IMR-90 (cell line): ENCODE measurements around the gene KCNT1. TPM values are rescaled to one million over a fixed set of nuclear protein-coding genes. Genes with fewer than 3 reads are reported as not detected.

Experiments
- ATAC-seq: fragments of 200-7000 bp; cut with Tn5 transposase; 2 replicates; pipeline ENCODE4 v1.9.1; 2020; ENCODE audit warnings: low read depth, mild to moderate bottlenecking, moderate library complexity
- Bru-seq: library from RNA; stranded (reverse); fragments of 400-500 nt; gene quantifications from one replicate; lab custom pipeline; 2021; lab: Mats Ljungman, UMichigan
- BruChase-seq, 2 experiments: library from RNA; stranded (reverse); fragments of 400-500 nt; gene quantifications; one replicate each; lab custom pipeline; 2021; lab: Mats Ljungman, UMichigan
- BruUV-seq: library from RNA; stranded (reverse); fragments of 400-500 nt; replicated peaks from 2 replicates; lab custom pipeline; 2021; lab: Mats Ljungman, UMichigan
- CTCF ChIA-PET: fragments of 300-600 bp; formaldehyde crosslinking; extraction: SDS; loops from one replicate; lab custom pipeline; 2021; ENCODE audit warnings: antibody characterized with exemption; lab: Yijun Ruan, JAX
- POLR2A ChIA-PET: fragments of 300-600 bp; sonication (Branson Sonifier 250); formaldehyde crosslinking; loops from one replicate; lab custom pipeline; 2022; ENCODE audit warnings: antibody characterized with exemption; ENCODE audit not compliant: unreplicated experiment; lab: Charles Lee
- DNase-seq: peaks from one replicate; pipeline ENCODE4 v3.0.0; 2013
- H2AFZ ChIP-seq: replicated peaks from 2 replicates; pipeline ENCODE3; 2013; ENCODE audit warnings: low read length, mild to moderate bottlenecking; ENCODE audit not compliant: poor library complexity
- H2AK5ac ChIP-seq: 2 replicates; pipeline ENCODE4 v1.6.1; 2013; ENCODE audit warnings: low read depth, low read length, inconsistent platforms
- H2AK9ac ChIP-seq: replicated peaks from 2 replicates; pipeline ENCODE3; 2013; ENCODE audit warnings: mild to moderate bottlenecking, low read depth, low read length, moderate library complexity; ENCODE audit not compliant: poor library complexity
- H2BK120ac ChIP-seq: 2 replicates; pipeline ENCODE4 v1.6.1; 2013; ENCODE audit warnings: low read depth, low read length, inconsistent platforms
- H2BK15ac ChIP-seq: 3 replicates; pipeline ENCODE4 v1.6.1; 2013; ENCODE audit warnings: low read depth, low read length, inconsistent platforms
- H2BK20ac ChIP-seq: 2 replicates; pipeline ENCODE4 v1.6.1; 2013; ENCODE audit warnings: low read depth, mild to moderate bottlenecking, inconsistent platforms, low read length, moderate library complexity
- H2BK5ac ChIP-seq: 2 replicates; pipeline ENCODE4 v1.6.1; 2013; ENCODE audit warnings: mild to moderate bottlenecking, low read depth, low read length, inconsistent platforms; ENCODE audit not compliant: poor library complexity, severe bottlenecking
- H3K14ac ChIP-seq: replicated peaks from 2 replicates; pipeline ENCODE4 v1.6.1; 2013; ENCODE audit warnings: low read depth, low read length, inconsistent platforms
- H3K18ac ChIP-seq: 2 replicates; pipeline ENCODE4 v1.6.1; 2013; ENCODE audit warnings: low read depth, low read length, control low read depth
- H3K23ac ChIP-seq: 2 replicates; pipeline ENCODE4 v1.6.1; 2013; ENCODE audit warnings: low read depth, low read length, inconsistent platforms
- H3K27ac ChIP-seq: 2 replicates; pipeline ENCODE4 v1.5.1; 2013; ENCODE audit warnings: mild to moderate bottlenecking, control low read depth, low read length; ENCODE audit not compliant: insufficient read depth
- H3K27me3 ChIP-seq: 2 replicates; pipeline ENCODE4 v1.6.1; 2013; ENCODE audit warnings: low read length; ENCODE audit not compliant: control insufficient read depth, insufficient read depth
- H3K36me3 ChIP-seq: 2 replicates; pipeline ENCODE4 v1.6.1; 2013; ENCODE audit warnings: low read length, mixed read lengths; ENCODE audit not compliant: control insufficient read depth, insufficient read depth
- H3K4ac ChIP-seq: 2 replicates; pipeline ENCODE4 v1.6.1; 2013; ENCODE audit warnings: low read depth, low read length, inconsistent platforms
- H3K4me1 ChIP-seq: 2 replicates; pipeline ENCODE4 v1.6.1; 2013; ENCODE audit warnings: low read length, mixed read lengths; ENCODE audit not compliant: control insufficient read depth, insufficient read depth
- H3K4me2 ChIP-seq: 2 replicates; pipeline ENCODE4 v1.6.1; 2013; ENCODE audit warnings: low read depth, mild to moderate bottlenecking, control low read depth, low read length, moderate library complexity
- H3K4me3 ChIP-seq: 2 replicates; pipeline ENCODE4 v1.5.1; 2013; ENCODE audit warnings: low read depth, mild to moderate bottlenecking, control low read depth, low read length, moderate library complexity; ENCODE audit not compliant: insufficient read depth
- H3K56ac ChIP-seq: 2 replicates; pipeline ENCODE4 v1.6.1; 2013; ENCODE audit warnings: low read length, inconsistent platforms; ENCODE audit not compliant: insufficient read depth; ENCODE audit errors: extremely low read depth
- H3K79me1 ChIP-seq, 2 experiments: 2 replicates each; pipeline ENCODE4 v1.6.1; 2013; ENCODE audit warnings: low read length in 2 of 2, inconsistent platforms in 1 of 2, low read depth in 1 of 2
- H3K9ac ChIP-seq: 2 replicates; pipeline ENCODE4 v1.6.1; 2013; ENCODE audit warnings: low read depth, low read length, control low read depth
- H3K9me1 ChIP-seq: 2 replicates; pipeline ENCODE4 v1.6.1; 2013; ENCODE audit warnings: low read length, inconsistent platforms; ENCODE audit not compliant: insufficient read depth
- H3K9me3 ChIP-seq: 2 replicates; pipeline ENCODE4 v1.6.1; 2013; ENCODE audit warnings: low read length; ENCODE audit not compliant: control insufficient read depth, insufficient read depth
- H4K20me1 ChIP-seq: 2 replicates; pipeline ENCODE4 v1.6.1; 2013; ENCODE audit warnings: low read length, inconsistent platforms; ENCODE audit not compliant: insufficient read depth
- H4K5ac ChIP-seq: 2 replicates; pipeline ENCODE4 v1.6.1; 2013; ENCODE audit warnings: mild to moderate bottlenecking, low read depth, low read length, control low read depth
- H4K8ac ChIP-seq, 2 experiments: 2 replicates each; pipeline ENCODE4 v1.6.1; 2013; ENCODE audit warnings: low read depth in 2 of 2, low read length in 2 of 2, control low read depth in 1 of 2, inconsistent platforms in 1 of 2
- H4K91ac ChIP-seq: 2 replicates; pipeline ENCODE4 v1.6.1; 2013; ENCODE audit warnings: low read depth, low read length, inconsistent platforms; ENCODE audit not compliant: insufficient read depth
- BHLHE40 ChIP-seq: fragments of 150-350 bp; IDR thresholded peaks from 2 replicates; pipeline ENCODE4 v1.6.1; 2016; ENCODE audit warnings: mild to moderate bottlenecking, low read depth, low read length
- CHD1 ChIP-seq: IDR thresholded peaks from 2 replicates; pipeline ENCODE4 v1.6.1; 2012; ENCODE audit warnings: low read depth, low read length, improper control_type of control experiment
- CTCF ChIP-seq: conservative IDR thresholded peaks from 2 replicates; pipeline ENCODE4 v1.5.1; 2012; ENCODE audit warnings: mild to moderate bottlenecking, low read depth, low read length, improper control_type of control experiment
- FOS ChIP-seq: fragments of 150-350 bp; IDR thresholded peaks from 2 replicates; pipeline ENCODE4 v1.6.1; 2016; ENCODE audit warnings: low read depth, low read length
- MAZ ChIP-seq: IDR thresholded peaks from 2 replicates; pipeline ENCODE4 v1.6.1; 2012; ENCODE audit warnings: low read depth, mild to moderate bottlenecking, low read length, improper control_type of control experiment, moderate library complexity, borderline replicate concordance
- MXI1 ChIP-seq: IDR thresholded peaks from 2 replicates; pipeline ENCODE4 v1.6.1; 2012; ENCODE audit warnings: low read depth, mild to moderate bottlenecking, low read length, moderate library complexity, borderline replicate concordance
- NFE2L2 ChIP-seq: fragments of 150-350 bp; IDR thresholded peaks from 2 replicates; pipeline ENCODE4 v1.6.1; 2016; ENCODE audit warnings: low read depth, mild to moderate bottlenecking, low read length
- RCOR1 ChIP-seq: IDR thresholded peaks from 2 replicates; pipeline ENCODE4 v1.6.1; 2012; ENCODE audit warnings: mild to moderate bottlenecking, low read length, improper control_type of control experiment; ENCODE audit not compliant: insufficient replicate concordance
- RFX5 ChIP-seq: IDR thresholded peaks from 2 replicates; pipeline ENCODE4 v1.8.0; 2012; ENCODE audit warnings: low read depth, mild to moderate bottlenecking, low read length, moderate library complexity
- SMC3 ChIP-seq: fragments of 150-350 bp; IDR thresholded peaks from 2 replicates; pipeline ENCODE4 v1.6.1; 2016; ENCODE audit warnings: low read depth, mild to moderate bottlenecking, antibody characterized with exemption, low read length, moderate library complexity
- WGBS, 2 experiments: methylation state at CpG; one replicate each; pipeline versions ENCODE4 v1.1.5 to v1.1.7; 2013; ENCODE audit warnings: missing lambda C conversion rate in 2 of 2; ENCODE audit not compliant: insufficient read length in 1 of 2; ENCODE audit errors: extremely low coverage in 2 of 2; 5-methylcytosine and 5-hydroxymethylcytosine counted together
- dilution Hi-C: fragments of 300-500 bp; cut with HindIII; formaldehyde crosslinking; loops from one replicate; pipeline ENCODE4 v1.14.3; 2018; ENCODE audit warnings: low sequenced_read_pairs; ENCODE audit not compliant: unreplicated experiment
- in situ Hi-C: fragments of 300-500 bp; cut with MboI; formaldehyde crosslinking; loops from 3 replicates; pipeline ENCODE4 v1.14.3; 2019; ENCODE audit warnings: low sequenced_read_pairs, inconsistent platforms, mixed read lengths
- intact Hi-C: fragments of 100-400 bp; cut with micrococcal nuclease; formaldehyde crosslinking; loops from 2 replicates; pipeline ENCODE4 v1.10.0; 2022
- long read RNA-seq: library from polyadenylated mRNA; unstranded; transcript quantifications from one replicate; pipeline ENCODE4 v2.0.0, GENCODE V29; 2021; ENCODE audit not compliant: unreplicated experiment
- polyA plus RNA-seq, 3 experiments: library from polyadenylated mRNA; depleted of rRNA; stranded (reverse); fragments of >200 nt; gene quantifications; 2 replicates each; pipeline ENCODE4 v1.2.3, GENCODE V29; 2012; ENCODE audit warnings: low replicate concordance in 1 of 3
- total RNA-seq: library from RNA; depleted of rRNA; stranded (reverse); fragments of >200 nt; gene quantifications from 2 replicates; pipeline ENCODE4 v1.2.3, GENCODE V29; 2012; rRNA removed
- TF ChIP-seq, protein P1 (sequence below): fragments of 150-350 bp; IDR thresholded peaks from 2 replicates; pipeline ENCODE4 v1.6.1; 2016; ENCODE audit warnings: low read depth, mild to moderate bottlenecking, low read length, moderate library complexity, borderline replicate concordance
- TF ChIP-seq, protein P2 (sequence below): fragments of 150-350 bp; IDR thresholded peaks from 2 replicates; pipeline ENCODE4 v1.6.1; 2017; ENCODE audit warnings: mild to moderate bottlenecking, antibody characterized with exemption, low read length, low read depth

Gene KCNT1
- not detected in 2 replicates for total RNA-seq
- polyA plus RNA-seq (2012; rRNA removed), result not detected in 2 replicates
- not detected in 2 replicates for polyA plus RNA-seq (2012; cell fraction: cytosol; rRNA removed)
- polyA plus RNA-seq (2012; cell fraction: nucleus; rRNA removed; ENCODE audit: low replicate concordance), result 0.02 TPM in 1 of 2 replicates, not detected in the other
- Bru-seq, nascent RNA, result not detected
- not detected for BruChase-seq, experiment 1, labeled RNA remaining after a 6-hour chase
- percentile 2 among the genes with signal in this experiment for BruChase-seq, experiment 2, labeled RNA remaining after a 2-hour chase
- long read RNA-seq, result 0 reads

GRCh38 chr9:135701959-135702721 is at the start of gene KCNT1:
Gene KCNT1, plus strand, starts transcription at chr9:135702185. Its CDS starts 74 bp downstream, at chr9:135702259.
- dilution Hi-C loops (no loop called here), intact Hi-C loops (loop anchor here (5.0 kb wide), 1 partner anchor 260 kb away; the partner anchor contains the start of gene UBAC1), in situ Hi-C loops (loop anchor here (10.0 kb wide), 1 partner anchor 423 kb away; no protein-coding TSS in a partner anchor)
- no peak within 1 kb of the TSS for H3K4ac ChIP-seq
- DNase-seq (peak; percentile 13), ATAC-seq (peak; percentile 95)
- H2AFZ ChIP-seq, result peak within 1 kb of the TSS; percentile 86
- 3% methylated on average over 26 of the region's 66 CpGs; no CpG with 5 or more reads in 1 of the 2 experiments for WGBS, 2 experiments
- peak within 1 kb of the TSS; percentile 42 for H2AK9ac ChIP-seq
- no peak within 1 kb of the TSS for H2BK15ac ChIP-seq
- H2BK5ac ChIP-seq, result no peak within 1 kb of the TSS
- no peaks in the 10 kb centered on the region for H3K79me1 ChIP-seq
- H3K23ac ChIP-seq, result no peak within 1 kb of the TSS
- H3K4me1 ChIP-seq, result peaks cover 1% of the 10 kb centered on the region; the same call in 1 of the 2 replicates
- H3K27me3 ChIP-seq, result peaks cover 18% of the 10 kb centered on the region; the same call in 1 of the 2 replicates
- no TSS peak for BruUV-seq
- H4K5ac ChIP-seq, result no peak within 1 kb of the TSS
- no peak within 1 kb of the TSS for H2BK120ac ChIP-seq
- ChIA-PET POLR2A (no interaction called here), CTCF (no interaction called here)
- no peaks in the 10 kb centered on the region for H3K9me1 ChIP-seq
- H3K36me3 ChIP-seq, result no peaks in the 10 kb centered on the region
- no peak within 1 kb of the TSS for H3K9ac ChIP-seq
- peak within 1 kb of the TSS; percentile 68 for H3K4me2 ChIP-seq
- no peak within 1 kb of the TSS for H2AK5ac ChIP-seq
- H4K91ac ChIP-seq, result no peak within 1 kb of the TSS
- H3K27ac ChIP-seq, result no peak within 1 kb of the TSS
- no peaks in the 10 kb centered on the region for H3K9me3 ChIP-seq
- H2BK20ac ChIP-seq, result no peak within 1 kb of the TSS
- no peaks in the 10 kb centered on the region for H4K20me1 ChIP-seq
- no peak within 1 kb of the TSS for H3K4me3 ChIP-seq
- no peak within 1 kb of the TSS for H3K56ac ChIP-seq
- H3K18ac ChIP-seq, result no peak within 1 kb of the TSS
- no peak within 1 kb of the TSS for H4K8ac ChIP-seq
- H3K14ac ChIP-seq, result no peak within 1 kb of the TSS
- no peak for TF ChIP-seq RCOR1
- TF ChIP-seq, protein P1, sequence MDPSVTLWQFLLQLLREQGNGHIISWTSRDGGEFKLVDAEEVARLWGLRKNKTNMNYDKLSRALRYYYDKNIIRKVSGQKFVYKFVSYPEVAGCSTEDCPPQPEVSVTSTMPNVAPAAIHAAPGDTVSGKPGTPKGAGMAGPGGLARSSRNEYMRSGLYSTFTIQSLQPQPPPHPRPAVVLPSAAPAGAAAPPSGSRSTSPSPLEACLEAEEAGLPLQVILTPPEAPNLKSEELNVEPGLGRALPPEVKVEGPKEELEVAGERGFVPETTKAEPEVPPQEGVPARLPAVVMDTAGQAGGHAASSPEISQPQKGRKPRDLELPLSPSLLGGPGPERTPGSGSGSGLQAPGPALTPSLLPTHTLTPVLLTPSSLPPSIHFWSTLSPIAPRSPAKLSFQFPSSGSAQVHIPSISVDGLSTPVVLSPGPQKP, result no peak
- no peak for TF ChIP-seq MXI1
- TF ChIP-seq, protein P2, sequence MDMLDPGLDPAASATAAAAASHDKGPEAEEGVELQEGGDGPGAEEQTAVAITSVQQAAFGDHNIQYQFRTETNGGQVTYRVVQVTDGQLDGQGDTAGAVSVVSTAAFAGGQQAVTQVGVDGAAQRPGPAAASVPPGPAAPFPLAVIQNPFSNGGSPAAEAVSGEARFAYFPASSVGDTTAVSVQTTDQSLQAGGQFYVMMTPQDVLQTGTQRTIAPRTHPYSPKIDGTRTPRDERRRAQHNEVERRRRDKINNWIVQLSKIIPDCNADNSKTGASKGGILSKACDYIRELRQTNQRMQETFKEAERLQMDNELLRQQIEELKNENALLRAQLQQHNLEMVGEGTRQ, result no peak
- TF ChIP-seq FOS, result no peak
- TF ChIP-seq RFX5, result no peak
- TF ChIP-seq BHLHE40, result 0 out of 2 replicates have a peak, but pooled peaks have one; percentile 7
- peak; percentile 51 for TF ChIP-seq SMC3
- peak; percentile 92 for TF ChIP-seq CTCF
- TF ChIP-seq MAZ, result peak; percentile 48; the same call in 1 of the 2 replicates
- TF ChIP-seq CHD1, result no peak
- TF ChIP-seq NFE2L2, result no peak
